H4 (cell line): ENCODE results near the gene CRAT. TPM values are rescaled to one million over a fixed set of nuclear protein-coding genes. Genes with fewer than 3 reads are reported as not detected.

ENCODE experiments used
- DNase-seq: peaks from one replicate; pipeline ENCODE4 v3.0.0-alpha.2; 2015; ENCODE audit warnings: low spot score
- total RNA-seq: library from RNA; depleted of rRNA; stranded (reverse); fragments of >200 nt; shearing (Covaris generic); gene quantifications from 2 replicates; pipeline ENCODE4 v1.2.3, GENCODE V29; 2014; rRNA removed

CRAT gene
- total RNA-seq, 1 experiment from 2014 or later: 21.2 TPM

DNA sequence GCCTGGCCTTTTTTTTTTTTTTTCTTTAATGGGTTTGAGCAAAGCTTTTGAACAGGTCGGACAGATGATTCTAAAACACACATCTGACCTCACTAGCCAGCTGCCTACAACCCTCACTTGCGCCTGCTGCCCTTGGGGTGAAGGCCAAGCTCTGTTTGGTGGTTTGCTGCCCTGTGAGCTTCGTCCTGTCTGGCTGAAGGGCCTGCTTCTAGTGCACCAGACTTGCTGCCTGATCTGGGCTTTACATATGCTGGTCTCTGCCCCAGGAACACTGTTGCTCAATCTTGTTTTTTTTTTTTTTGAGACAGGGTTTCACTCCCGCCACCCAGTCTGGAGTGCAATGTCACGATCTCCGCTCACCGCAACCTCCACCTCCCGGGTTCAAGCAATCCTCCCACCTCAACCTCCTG is 46.1 kb downstream of the CRAT start:
- DNase-seq: no peak

DNA sequence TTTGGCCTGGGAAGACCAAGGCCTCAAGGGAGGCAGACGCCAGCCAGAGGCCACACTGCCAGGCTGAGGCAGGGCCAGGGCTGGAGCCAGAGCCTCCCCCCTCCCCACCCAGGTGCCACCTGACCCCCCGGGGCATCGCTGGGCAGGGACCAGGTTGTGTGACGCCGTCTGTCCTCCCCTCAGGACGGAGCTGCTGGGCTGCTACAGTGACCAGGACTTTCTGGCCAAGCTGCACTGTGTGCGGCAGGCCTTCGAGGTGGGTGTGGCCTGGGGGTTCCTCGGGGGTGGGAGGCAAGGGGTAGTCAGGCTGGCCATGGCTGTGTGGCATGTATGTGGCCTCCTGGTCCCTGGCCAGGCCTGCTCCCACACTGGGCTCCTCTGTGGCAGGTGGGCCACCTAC is 47.5 kb downstream of the CRAT start:
- no peak for DNase-seq

DNA sequence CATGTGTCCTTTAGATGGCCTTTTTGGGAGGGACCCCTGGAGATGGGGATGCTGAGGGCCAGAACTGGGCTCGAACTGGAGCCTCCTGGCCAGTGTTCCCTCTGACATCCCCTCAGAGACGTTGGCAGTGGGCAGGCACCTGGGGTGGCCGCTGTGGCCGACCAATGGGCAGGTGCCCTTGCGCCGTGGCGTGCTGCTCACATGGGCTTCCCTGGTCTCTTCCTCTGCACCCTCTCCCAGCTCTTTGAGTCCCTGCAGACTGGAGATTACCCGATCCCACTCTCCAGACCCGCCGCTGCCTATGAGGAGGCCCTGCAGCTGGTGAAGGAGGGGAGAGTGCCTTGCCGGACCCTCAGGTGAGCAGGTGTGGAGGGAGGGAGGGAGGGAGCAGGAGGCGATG is 49.6 kb downstream of the CRAT start:
- DNase-seq: no peak

DNA sequence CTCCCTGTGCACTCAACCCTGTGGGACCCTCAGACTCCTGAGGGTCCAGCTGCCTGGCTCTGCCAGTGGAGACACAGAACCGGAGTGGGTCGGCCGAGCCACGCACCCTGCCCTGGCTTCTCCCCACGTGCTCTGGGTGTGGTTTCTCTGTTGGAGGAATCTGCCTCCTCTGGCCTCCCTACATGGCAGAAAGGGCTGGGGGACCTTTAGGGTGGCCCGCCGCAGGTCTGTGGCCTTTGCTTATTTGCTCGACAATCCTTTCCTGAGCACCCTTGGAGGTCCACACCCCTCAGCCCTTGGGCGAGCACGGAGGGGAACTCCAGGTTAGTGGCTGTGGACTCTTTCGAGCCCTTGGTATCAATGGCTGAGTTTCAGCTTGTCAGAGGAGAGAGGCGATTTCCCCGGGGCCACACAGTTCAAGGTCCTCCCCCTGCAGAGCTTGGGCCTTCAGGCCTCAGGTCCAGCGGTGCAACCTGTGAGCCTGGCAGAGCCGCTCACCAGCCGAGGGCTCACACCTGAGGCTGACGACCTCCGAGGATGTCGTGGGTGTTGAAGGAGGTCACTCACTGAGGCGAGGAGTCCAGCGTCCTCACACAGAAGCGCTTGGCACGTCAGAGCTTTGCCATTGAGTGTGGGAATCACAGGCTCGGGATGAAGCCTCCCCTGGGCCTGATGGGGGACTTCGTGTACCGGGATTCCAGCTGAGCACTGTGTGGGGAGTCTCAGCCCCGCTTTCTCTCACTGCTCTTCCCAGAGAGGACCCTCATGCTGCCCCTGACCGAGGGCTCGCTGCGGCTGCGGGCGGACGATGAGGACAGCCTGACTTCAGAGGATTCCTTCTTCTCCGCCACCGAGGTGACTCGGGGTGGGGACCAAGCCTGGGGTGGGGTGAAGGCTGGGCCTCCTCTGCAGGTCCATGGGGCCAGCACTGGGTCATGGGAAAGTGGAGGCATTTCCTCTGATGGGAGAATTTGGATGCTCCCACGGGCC is 50.5 kb downstream of the CRAT start:
- DNase-seq: no peak

DNA sequence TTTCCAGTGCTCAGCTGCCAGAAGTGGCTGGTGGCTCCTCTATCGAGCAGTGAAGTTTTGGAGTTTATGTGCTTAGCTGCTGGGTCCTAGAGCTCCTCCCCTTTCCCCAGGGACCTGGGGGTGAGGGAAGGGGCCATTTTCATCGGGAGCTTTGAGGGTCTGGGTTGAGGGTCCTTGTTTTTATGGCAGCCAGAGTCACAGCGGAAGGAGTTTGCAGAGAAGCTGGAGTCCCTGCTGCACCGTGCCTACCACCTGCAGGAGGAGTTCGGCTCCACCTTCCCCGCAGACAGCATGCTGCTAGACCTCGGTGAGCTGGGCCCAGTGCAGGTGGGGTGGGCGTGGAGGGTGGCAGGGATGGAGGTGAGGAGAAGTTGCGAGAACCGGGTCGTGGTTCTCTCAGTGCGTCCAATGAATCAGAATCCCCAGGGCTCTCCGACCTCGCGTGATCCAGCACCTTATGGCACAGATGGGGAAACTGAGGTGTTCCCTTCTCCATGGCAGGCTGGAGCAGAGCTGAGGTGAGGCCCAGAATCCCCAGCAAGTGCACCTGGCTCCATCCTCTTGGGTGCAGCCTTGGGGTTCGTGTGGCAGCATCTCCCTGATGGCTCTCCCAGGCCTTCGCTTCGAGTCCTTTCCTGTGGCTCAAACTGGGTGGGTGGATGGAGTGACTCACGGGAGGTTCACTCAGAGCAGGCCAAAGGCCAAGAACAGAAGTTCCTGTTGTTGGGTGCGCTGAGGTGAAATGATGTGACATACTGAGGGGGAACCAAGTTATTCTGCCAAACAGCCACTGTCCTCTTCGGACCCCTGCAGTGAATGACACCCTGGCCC is 51.4 kb downstream of the CRAT start:
- DNase-seq: no peak

DNA sequence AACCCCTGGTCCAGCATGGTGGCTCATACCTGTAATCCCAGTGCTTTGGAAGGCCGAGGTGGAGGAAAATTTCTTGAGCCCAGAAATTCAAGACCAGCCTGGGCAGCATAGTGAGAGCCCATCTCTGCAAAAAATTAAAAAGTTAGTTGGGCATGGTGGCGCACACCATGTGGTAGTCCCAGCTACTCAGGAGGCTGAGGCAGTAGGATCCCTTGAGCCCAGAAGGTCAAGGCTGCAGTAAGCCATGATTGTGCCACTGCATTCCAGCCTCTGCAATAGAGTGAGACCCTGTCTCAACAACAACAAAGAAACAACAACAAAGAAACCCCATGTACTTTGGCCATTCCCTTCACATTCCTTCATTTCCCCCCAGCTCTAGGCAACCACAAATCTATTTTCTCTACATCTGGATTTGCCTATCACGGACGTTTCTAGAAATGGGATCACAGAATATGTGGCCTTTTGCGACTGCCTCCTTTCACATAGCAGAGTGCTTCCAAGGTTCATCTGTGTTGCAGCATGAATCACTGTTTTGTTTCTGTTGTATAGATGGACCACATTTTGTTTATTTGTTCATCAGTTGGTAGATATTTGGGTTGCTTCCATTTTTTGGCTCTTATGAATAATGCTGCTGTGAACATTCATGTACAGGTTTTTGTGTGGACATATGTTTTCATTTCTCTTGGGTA is 56.3 kb downstream of the CRAT start:
- no peak for DNase-seq

DNA sequence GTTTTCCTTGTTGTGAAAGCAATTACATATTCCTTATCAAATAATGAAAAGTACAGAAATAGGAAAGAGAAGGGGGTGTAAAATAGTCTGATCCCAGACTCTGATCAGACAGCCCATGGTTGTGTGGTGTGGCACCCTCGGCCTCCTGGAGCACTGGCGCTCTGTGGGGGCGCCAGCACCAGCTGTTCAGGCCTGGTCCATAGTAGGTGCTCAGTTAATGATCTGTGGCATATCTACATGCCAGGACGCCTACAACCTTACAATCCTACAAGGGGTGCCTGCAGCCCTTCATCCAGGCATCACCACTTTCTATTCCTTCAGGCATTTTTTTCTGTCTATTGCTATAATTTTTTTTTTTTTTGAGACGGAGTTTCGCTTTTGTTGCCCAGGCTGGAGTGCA is 57.6 kb downstream of the CRAT start:
- no peak for DNase-seq

DNA sequence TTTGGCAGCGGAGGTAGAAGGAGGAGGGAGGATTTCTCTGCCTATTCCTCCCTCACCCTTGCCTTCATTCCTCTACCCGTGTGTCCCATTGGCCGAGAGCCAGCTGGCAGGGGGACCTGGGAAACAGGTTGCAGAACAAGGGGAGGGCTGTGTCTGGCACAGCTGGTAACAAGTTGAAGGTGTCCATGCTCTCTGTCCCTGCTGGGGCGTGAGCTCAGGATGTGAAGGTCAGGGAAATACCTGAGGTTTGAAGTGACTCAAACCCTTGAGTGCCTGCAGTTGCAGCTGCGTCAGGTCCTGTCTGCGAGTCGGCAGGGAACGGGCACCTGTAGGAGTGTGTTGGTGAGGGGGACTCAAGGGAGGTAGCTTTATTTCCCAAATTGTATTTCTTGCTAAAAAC is 58.0 kb downstream of the CRAT start:
- no peak for DNase-seq

Other genes starting within 250 kb of the CRAT start
- gene KYAT1, start 228.8 kb downstream of the CRAT start, total RNA-seq: 7.1 and 7.3 TPM in 2 replicates
- gene LRRC8A, start 228.7 kb downstream of the CRAT start, total RNA-seq: 17.8 and 26.8 TPM in 2 replicates
- not detected in 2 replicates for gene PHYHD1, start 189.8 kb downstream of the CRAT start, total RNA-seq
- gene DOLK, start 163.2 kb downstream of the CRAT start, total RNA-seq: 23.3 and 28.3 TPM in 2 replicates
- 37.0 and 51.6 TPM in 2 replicates for gene NUP188, start 163.1 kb downstream of the CRAT start, total RNA-seq
- 14.0 and 17.2 TPM in 2 replicates for gene SH3GLB2, start 82.5 kb downstream of the CRAT start, total RNA-seq
- gene MIGA2, start 74.2 kb downstream of the CRAT start, total RNA-seq: 9.3 and 18.2 TPM in 2 replicates
- gene DOLPP1, start 29.7 kb downstream of the CRAT start, total RNA-seq: 17.1 and 17.5 TPM in 2 replicates
- gene PTPA, start 622 bp upstream of the CRAT start, total RNA-seq: 89.0 and 91.8 TPM in 2 replicates
- 12.9 and 24.3 TPM in 2 replicates for gene IER5L, start 67.5 kb upstream of the CRAT start, total RNA-seq